ENCODE data around the gene FIP1L1.
"Not testable (repeated sequence)": the region's sequence is repeated elsewhere in the genome, so short reads cannot be mapped to it uniquely, and the experiment has no call there.

The FIP1L1 gene

DNA sequence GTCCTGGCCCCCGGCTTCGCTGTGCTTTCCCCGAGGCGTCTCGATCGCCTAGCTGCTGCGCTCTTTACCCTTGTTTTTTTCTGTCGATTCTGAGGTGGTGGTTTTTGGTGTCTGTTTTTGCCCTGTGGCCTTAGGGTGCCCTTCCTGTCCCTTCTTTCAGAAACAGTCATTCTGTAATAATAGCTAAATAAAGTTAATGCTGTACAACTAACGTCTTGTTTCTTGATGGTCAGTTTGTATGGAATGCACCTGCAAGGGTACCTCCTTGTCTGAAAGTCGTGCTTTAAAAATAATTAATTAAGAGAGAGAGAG is 686 bp downstream of the FIP1L1 start:
- no peak for DNase-seq

DNA sequence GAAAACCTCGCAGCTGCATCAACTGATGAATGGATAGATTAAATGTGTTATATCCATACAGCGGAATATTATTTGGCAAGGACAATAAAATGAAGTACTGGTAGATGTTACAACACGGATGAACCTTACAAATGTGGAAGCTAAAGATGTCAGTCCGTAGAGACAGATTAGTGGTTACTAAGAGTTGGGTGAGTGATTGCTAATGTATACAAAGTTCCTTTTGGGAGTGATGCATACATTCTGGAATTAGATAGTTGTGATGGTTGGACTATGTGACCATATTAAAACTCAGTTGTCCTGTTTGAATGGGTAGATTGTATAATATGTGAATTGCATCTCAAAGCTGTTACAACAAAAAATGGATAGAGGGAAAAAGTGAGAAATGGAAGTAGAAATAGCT is 2.8 kb downstream of the FIP1L1 start:
- DNase-seq, result no peak

DNA sequence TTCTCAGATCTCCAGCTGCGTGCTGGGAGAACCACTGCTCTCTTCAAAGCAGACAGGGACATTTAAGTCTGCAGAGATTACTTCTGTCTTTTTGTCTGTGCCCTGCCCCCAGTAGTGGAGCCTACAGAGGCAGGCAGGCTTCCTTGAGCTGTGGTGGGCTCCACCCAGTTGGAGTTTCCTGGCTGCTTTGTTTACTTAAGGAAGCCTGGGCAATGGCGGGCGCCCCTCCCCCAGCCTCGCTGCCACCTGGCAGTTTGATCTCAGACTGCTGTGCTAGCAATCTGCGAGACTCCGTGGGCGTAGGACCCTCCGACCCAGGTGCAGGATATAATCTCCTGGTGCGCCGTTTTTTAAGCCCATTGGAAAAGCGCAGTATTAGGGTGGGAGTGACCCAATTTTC is 32.0 kb downstream of the FIP1L1 start:
- not testable (repeated sequence) for DNase-seq

DNA sequence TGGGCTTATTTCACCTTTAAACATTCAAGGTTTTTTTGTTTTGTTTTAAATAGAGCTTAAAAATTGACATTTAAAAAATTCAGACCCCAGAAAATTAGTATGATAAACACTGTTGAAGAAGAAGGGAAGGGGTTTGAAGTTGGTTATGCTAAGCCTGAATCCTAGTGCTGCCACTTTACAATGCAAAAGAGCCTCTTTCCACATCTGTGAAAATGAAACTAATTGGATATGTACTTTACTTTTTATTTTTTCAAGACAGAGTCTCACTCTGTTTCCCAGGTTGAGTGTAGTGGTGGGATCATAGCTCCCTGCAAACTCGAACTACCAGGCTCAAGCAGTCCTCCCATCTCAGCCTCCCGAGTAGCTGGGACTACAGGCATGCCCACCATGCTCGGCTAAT is 41.8 kb downstream of the FIP1L1 start:
- DNase-seq, result no peak

- DNase-seq, result no peak
Observed at GRCh38 chr4:53421791-53422190, 44.4 kb downstream of the FIP1L1 start.

DNA sequence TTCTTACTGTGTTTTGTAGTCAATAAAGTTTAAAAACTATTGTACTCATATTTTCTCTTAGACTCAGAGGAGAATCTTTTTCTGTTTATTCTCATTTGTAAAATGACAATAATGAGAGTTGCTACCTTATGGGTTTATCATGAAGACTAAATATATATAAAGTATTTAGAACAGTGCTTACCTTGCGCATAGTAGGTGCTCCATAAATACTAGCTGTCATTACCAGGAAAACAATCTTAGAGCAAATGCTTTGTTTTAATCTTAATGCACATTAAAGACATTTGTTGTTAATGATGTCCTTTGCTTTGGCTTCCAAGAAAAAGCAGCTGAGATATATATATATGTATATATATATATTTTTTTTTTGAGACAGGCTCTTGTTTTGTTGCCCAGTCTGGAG is 44.9 kb downstream of the FIP1L1 start:
- DNase-seq, result no peak

DNA sequence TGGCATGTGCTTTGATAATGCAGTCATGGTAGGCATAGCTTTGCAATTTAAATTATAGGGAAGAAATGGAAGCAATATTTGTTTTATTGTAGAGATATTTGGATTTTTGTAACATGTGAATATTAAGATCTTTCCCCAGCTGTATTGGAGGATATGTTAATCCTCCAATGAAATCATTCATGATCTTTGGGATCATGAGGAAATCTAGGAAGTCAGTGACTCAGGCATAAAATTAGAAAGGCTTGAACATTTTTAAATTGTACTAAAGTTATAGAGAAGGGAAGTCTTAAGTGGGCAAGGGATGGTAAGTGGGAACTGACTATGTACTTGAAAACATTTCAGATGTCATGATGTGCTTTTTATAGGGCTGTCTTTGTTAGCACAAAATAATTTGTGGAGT is 46.8 kb downstream of the FIP1L1 start:
- DNase-seq, result no peak

GRCh38 chr4:53427366-53427765 is 49.9 kb downstream of the FIP1L1 start:
- no peak for DNase-seq

DNA sequence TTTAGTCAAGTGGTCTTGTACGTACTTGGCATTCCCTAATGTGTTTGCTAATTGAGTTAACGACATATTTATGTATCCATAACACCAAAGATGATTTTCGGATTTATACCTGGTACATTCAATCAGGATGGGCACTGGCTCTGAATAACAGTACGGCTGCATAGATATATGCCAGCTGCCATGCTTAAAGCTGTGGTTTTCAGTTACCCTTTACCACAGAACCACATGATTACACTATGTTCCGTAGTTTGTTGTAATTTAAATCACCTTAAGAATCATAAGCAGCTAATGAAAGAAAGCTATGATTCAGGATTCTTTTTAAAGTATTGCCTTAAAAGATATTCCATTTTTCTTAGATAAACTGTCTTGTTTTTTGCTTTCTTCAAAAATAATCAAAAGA is 53.6 kb downstream of the FIP1L1 start:
- no peak for DNase-seq

DNA sequence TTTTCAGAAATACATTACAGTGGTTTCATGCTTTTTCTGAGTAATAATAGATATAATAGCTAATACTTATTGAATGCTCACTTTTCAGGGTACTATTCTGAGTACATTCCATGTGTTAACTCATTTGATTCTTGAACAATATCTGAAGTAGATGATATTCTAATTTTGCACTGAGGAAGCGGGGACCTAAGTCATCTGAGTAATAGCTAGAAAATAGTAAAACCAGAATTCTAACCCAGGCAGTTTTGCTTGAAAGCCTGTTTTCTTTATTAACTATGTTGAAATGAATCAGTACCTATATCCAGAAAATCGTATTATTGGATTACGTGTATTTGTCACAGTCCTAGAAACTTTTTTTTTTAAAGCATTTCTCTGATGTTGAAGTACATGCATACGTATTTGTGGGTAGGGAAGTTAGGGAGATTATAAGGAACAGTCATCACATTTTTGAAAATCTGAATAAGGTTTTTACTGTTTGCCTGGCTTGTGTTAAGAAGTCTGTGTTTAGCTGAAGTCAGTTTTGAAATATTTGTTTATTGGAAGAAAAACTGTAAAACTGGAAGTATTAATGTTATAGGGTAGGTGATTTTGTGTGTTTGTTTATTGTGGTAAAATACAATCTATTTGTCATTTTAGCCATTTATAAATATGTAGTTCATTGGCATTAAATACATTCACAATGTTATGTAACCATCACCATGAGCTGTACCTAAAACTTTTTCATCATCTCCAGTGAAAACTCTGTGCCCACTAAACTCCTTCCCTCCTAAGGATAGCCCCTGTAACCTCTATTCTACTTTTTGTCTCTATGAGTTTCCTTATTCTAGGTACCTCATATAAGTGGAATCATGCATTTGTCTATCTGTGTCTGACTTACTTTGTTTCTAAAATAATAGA is 55.3 kb downstream of the FIP1L1 start:
- DNase-seq, result no peak

DNA sequence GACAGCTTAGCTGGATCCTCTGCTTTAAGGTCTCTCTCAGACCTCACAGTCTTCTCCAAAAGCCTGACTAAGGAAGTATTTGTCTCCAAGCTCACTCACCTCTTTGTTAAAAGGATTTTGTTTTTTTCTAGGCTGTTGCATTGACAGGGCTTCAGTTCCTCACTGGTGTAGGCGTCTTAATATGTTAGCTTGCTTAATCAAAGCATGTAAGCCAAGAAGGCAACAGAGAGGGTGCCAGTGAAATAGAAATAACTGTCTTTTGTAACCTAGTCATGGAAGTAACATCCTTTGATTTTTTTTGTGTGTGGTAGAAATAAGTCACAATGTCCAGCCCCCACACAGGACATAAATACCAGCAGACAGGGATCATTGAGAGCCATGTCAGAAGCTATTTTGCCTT is 58.8 kb downstream of the FIP1L1 start:
- no peak for DNase-seq

GRCh38 chr4:53441564-53441963 is 64.1 kb downstream of the FIP1L1 start:
- DNase-seq, result no peak

DNA sequence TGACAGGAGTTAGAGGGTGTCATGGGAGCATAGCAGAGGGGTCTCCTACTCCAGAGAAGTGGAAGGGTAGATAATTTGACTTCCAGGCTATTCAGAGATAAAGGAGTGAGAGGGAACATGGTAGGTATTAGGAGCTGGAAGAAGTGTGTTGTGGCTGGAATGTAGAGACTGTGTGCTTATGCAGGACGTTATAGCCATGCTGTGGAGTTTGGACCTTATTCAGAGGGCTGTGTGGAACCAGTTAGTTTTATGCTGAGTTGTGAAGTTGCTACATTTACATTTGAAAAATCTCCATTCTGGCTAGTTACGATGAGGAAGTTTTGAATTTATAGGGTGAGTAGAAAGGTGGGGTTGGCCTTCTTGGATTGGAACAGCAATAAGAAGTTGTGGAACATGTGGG is 67.5 kb downstream of the FIP1L1 start:
- DNase-seq, result no peak

- no peak for DNase-seq
Observed at GRCh38 chr4:53450773-53451172, 73.3 kb downstream of the FIP1L1 start.

DNA sequence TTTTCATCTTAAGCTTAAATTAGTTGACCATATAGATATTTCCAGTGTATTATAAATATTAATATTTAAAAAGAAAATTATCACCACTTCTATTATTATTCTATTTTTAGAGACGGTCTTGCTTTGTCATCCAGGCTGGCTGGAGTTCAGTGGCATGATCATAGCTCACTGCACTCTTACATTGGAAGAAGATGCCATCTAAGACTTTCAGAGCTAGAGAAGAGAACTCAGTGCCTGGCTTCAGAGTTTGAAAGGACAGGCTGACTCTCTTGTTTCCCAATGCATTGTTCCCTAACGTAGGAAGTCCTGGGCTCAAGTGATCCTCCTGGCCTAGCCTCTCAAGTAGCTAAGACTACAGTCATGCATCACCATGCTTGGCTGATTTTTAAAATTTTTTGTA is 75.9 kb downstream of the FIP1L1 start:
- DNase-seq, result no peak

- DNase-seq, result no peak
Observed at GRCh38 chr4:53455766-53456165, 78.3 kb downstream of the FIP1L1 start.

GRCh38 chr4:53456178-53456577 is 78.7 kb downstream of the FIP1L1 start:
- no peak for DNase-seq

DNA sequence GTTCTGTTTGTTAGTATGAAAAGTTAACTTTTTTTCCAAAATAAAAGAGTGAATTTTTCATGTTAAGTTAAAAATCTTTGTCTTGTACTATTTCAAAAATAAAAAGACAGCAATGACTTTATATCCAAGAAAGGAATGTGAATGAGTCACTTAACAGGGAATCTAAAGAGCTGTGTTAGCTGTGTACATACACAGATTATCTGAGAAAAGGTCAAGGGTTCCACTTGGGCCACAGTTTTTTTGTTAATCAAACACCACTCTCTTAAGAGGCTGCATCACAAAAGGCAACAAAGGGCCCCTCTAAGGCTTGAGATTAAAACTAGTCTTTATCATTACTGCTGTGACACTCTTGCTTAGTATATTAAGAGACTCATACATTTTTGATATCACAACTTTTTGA is 82.1 kb downstream of the FIP1L1 start:
- DNase-seq, result no peak

GRCh38 chr4:53461244-53461643 is 83.8 kb downstream of the FIP1L1 start:
- no peak for DNase-seq

DNA sequence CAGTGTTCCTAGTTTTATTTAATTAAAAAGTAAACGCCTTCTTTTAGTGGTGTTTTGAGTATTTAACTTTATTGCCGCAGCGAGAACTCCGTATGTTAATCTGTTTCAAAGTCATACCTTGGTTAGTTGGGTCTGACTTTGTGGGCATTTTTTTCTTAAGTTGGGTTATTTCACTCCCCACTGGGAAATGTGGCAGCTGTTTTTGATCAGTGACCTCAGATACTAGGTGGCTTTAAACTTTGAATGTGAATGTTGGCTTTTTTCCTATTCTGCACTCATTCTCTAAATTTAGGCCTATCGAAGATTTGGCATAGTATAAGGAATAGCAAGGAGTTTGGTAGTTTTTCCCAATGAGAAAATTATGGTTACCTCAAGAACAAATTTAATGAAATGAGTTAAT is 85.9 kb downstream of the FIP1L1 start:
- DNase-seq, result no peak

GRCh38 chr4:53465281-53465680 is 87.8 kb downstream of the FIP1L1 start:
- DNase-seq, result no peak

GRCh38 chr4:53465891-53466290 is 88.5 kb downstream of the FIP1L1 start:
- no peak for DNase-seq

DNA sequence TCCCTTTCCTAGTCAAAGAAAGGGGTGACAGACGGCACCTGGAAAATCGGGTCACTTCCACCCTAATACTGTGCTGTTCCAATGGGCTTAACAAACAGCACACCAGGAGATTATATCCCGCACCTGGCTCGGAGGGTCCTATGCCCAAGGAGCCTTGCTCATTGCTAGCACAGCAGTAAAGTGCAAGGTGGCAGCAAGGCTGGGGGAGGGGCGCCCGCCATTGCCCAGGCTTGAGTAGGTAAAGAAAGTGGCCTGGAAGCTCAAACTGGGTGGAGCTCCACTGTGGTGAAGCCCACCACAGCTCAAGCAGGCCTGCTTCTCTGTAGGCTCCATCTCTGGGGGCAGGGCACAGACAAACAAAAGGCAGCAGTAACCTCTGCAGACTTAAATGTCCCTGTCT is 89.1 kb downstream of the FIP1L1 start:
- not testable (repeated sequence) for DNase-seq

- no peak for DNase-seq
Observed at GRCh38 chr4:53476232-53477037, 99.0 kb downstream of the FIP1L1 start.

All from NCI-H1105 (cell line).